Trophoblast cell (in vitro differentiated cells and primary cell): ENCODE measurements around the gene ZNF853.

ENCODE experiments used
- DNase-seq, 2 donors: peaks; one replicate each; pipeline ENCODE4 v3.0.0-alpha.2; 2016
- H2AFZ ChIP-seq: 2 replicates; pipeline ENCODE4 v1.6.1; 2013; ENCODE audit warnings: low read length, moderate library complexity, mild to moderate bottlenecking; ENCODE audit not compliant: insufficient read depth, poor library complexity
- H2AK5ac ChIP-seq: 2 replicates; pipeline ENCODE4 v1.6.1; 2013; ENCODE audit warnings: mild to moderate bottlenecking, low read length
- H2BK120ac ChIP-seq: 2 replicates; pipeline ENCODE4 v1.6.1; 2013; ENCODE audit warnings: low read length, mild to moderate bottlenecking, moderate library complexity; ENCODE audit not compliant: insufficient read depth, poor library complexity
- H2BK12ac ChIP-seq: 2 replicates; pipeline ENCODE4 v1.6.1; 2013; ENCODE audit warnings: mild to moderate bottlenecking, low read length, moderate library complexity
- H2BK5ac ChIP-seq: 2 replicates; pipeline ENCODE4 v1.6.1; 2013; ENCODE audit warnings: low read length, low read depth, moderate library complexity, mild to moderate bottlenecking; ENCODE audit not compliant: poor library complexity
- H3K14ac ChIP-seq: 2 replicates; pipeline ENCODE4 v1.6.1; 2013; ENCODE audit warnings: mild to moderate bottlenecking, low read length
- H3K18ac ChIP-seq: 2 replicates; pipeline ENCODE4 v1.6.1; 2013; ENCODE audit warnings: mild to moderate bottlenecking, low read length
- H3K23ac ChIP-seq: 2 replicates; pipeline ENCODE4 v1.6.1; 2013; ENCODE audit warnings: low read length
- H3K27ac ChIP-seq: 2 replicates; pipeline ENCODE4 v1.5.1; 2013; ENCODE audit warnings: low read depth, mild to moderate bottlenecking, inconsistent platforms, low read length, moderate library complexity
- H3K27me3 ChIP-seq: 2 replicates; pipeline ENCODE4 v1.6.1; 2013; ENCODE audit warnings: inconsistent platforms, mild to moderate bottlenecking, low read length, moderate library complexity; ENCODE audit not compliant: insufficient read depth
- H3K36me3 ChIP-seq, 2 experiments: 1 replicate in 1 of 2; 2 replicates in 1 of 2; pipeline ENCODE4 v1.6.1; 2013; ENCODE audit warnings: low read length in 2 of 2, mild to moderate bottlenecking in 2 of 2, moderate library complexity in 1 of 2; ENCODE audit not compliant: insufficient read depth in 2 of 2, control insufficient read depth in 1 of 2
- H3K4ac ChIP-seq: 2 replicates; pipeline ENCODE4 v1.6.1; 2013; ENCODE audit warnings: low read depth, mild to moderate bottlenecking, low read length, moderate library complexity
- H3K4me1 ChIP-seq, 2 experiments: 1 replicate in 1 of 2; 2 replicates in 1 of 2; pipeline ENCODE4 v1.6.1; 2013; ENCODE audit warnings: low read length in 2 of 2, mild to moderate bottlenecking in 2 of 2, moderate library complexity in 1 of 2; ENCODE audit not compliant: insufficient read depth in 2 of 2, control insufficient read depth in 1 of 2
- H3K4me2 ChIP-seq: 2 replicates; pipeline ENCODE4 v1.6.1; 2013; ENCODE audit warnings: inconsistent platforms, mild to moderate bottlenecking, low read length, moderate library complexity
- H3K4me3 ChIP-seq: 2 replicates; pipeline ENCODE4 v1.5.1; 2013; ENCODE audit warnings: mild to moderate bottlenecking, low read depth, low read length, inconsistent platforms
- H3K79me1 ChIP-seq: one replicate; pipeline ENCODE4 v1.6.1; 2013; ENCODE audit warnings: low read length
- H3K79me2 ChIP-seq: 2 replicates; pipeline ENCODE4 v1.6.1; 2013; ENCODE audit warnings: low read length, mild to moderate bottlenecking; ENCODE audit not compliant: control insufficient read depth, insufficient read depth, poor library complexity
- H3K9ac ChIP-seq: 2 replicates; pipeline ENCODE4 v1.6.1; 2013; ENCODE audit warnings: mild to moderate bottlenecking, low read length
- H3K9me3 ChIP-seq: 2 replicates; pipeline ENCODE4 v1.6.1; 2013; ENCODE audit warnings: low read depth, mild to moderate bottlenecking, control low read depth, inconsistent platforms, low read length; ENCODE audit not compliant: insufficient read depth
- H4K12ac ChIP-seq: 2 replicates; pipeline ENCODE4 v1.6.1; 2013; ENCODE audit warnings: low read depth, mild to moderate bottlenecking, low read length, moderate library complexity
- H4K8ac ChIP-seq: 2 replicates; pipeline ENCODE4 v1.6.1; 2013; ENCODE audit warnings: low read depth, mild to moderate bottlenecking, low read length, moderate library complexity
- H4K91ac ChIP-seq: one replicate; pipeline ENCODE4 v1.6.1; 2013; ENCODE audit warnings: low read depth, mild to moderate bottlenecking, low read length, moderate library complexity
- WGBS: extraction: QIAGEN DNeasy Blood & Tissue Kit; methylation state at CpG from one replicate; pipeline ENCODE4 v1.1.7; 2013; ENCODE audit warnings: missing lambda C conversion rate; ENCODE audit not compliant: insufficient read length, insufficient coverage; ENCODE audit errors: extremely low coverage; 5-methylcytosine and 5-hydroxymethylcytosine counted together

The ZNF853 gene

GRCh38 chr7:6604458-6604857 lies 11.0 kb upstream of the ZNF853 start:
- Histone ChIP-seq H3K79me2 (no peaks in the 10 kb centered on the region), H4K91ac (no peak overlapping the region), H2BK120ac (no peak overlapping the region), H3K9me3 (no peaks in the 10 kb centered on the region), H3K4ac (no peak overlapping the region), H3K79me1 (no peaks in the 10 kb centered on the region), H3K4me1 (no peaks in the 10 kb centered on the region), H3K14ac (no peak overlapping the region), H3K18ac (no peak overlapping the region), H4K8ac (no peak overlapping the region), H3K4me3 (no peak overlapping the region), H3K4me2 (no peak overlapping the region), H2BK5ac (no peak overlapping the region), H4K12ac (no peak overlapping the region), H3K27me3 (no peaks in the 10 kb centered on the region), H2AK5ac (no peak overlapping the region), H2AFZ (no peak overlapping the region), H3K27ac (no peak overlapping the region), H3K23ac (no peak overlapping the region), H3K36me3 (peaks cover 36 to 44% of the 10 kb centered on the region in 2 experiments), H2BK12ac (no peak overlapping the region), H3K9ac (no peak overlapping the region)
- WGBS = no CpG with 5 or more reads among the region's 10 CpGs
- no peak for DNase-seq

GRCh38 chr7:6606866-6607583 lies 8.4 kb upstream of the ZNF853 start:
- no peak overlapping the region for H4K91ac ChIP-seq
- H3K9me3 ChIP-seq = no peaks in the 10 kb centered on the region
- H2AK5ac ChIP-seq = no peak overlapping the region
- WGBS = no CpG with 5 or more reads among the region's 36 CpGs
- H3K4me2 ChIP-seq = no peak overlapping the region
- H3K4ac ChIP-seq = no peak overlapping the region
- no peaks in the 10 kb centered on the region for H3K4me1 ChIP-seq
- H3K27ac ChIP-seq = no peak overlapping the region
- no peaks in the 10 kb centered on the region for H3K79me1 ChIP-seq
- no peak overlapping the region for H3K4me3 ChIP-seq
- no peak overlapping the region for H2BK5ac ChIP-seq
- H3K36me3 ChIP-seq = peaks cover 19 to 30% of the 10 kb centered on the region in 2 experiments
- no peak overlapping the region for H3K14ac ChIP-seq
- H3K9ac ChIP-seq = no peak overlapping the region
- no peak overlapping the region for H4K8ac ChIP-seq
- no peak overlapping the region for H2BK12ac ChIP-seq
- H3K23ac ChIP-seq = no peak overlapping the region
- H3K27me3 ChIP-seq = no peaks in the 10 kb centered on the region
- no peak overlapping the region for H3K18ac ChIP-seq
- no peak overlapping the region for H4K12ac ChIP-seq
- H2BK120ac ChIP-seq = no peak overlapping the region
- no peak for DNase-seq
- no peaks in the 10 kb centered on the region for H3K79me2 ChIP-seq
- no peak overlapping the region for H2AFZ ChIP-seq

- Histone ChIP-seq H4K12ac (no peak overlapping the region), H3K4me1 (no peaks in the 10 kb centered on the region), H3K79me1 (no peaks in the 10 kb centered on the region), H2AK5ac (no peak overlapping the region), H2BK12ac (no peak overlapping the region), H4K8ac (no peak overlapping the region), H4K91ac (no peak overlapping the region), H3K36me3 (peaks cover 14 to 24% of the 10 kb centered on the region in 2 experiments), H3K4me3 (no peak overlapping the region), H3K27ac (no peak overlapping the region), H3K4me2 (no peak overlapping the region), H2BK120ac (no peak overlapping the region), H3K23ac (no peak overlapping the region), H3K9ac (no peak overlapping the region), H2BK5ac (no peak overlapping the region), H2AFZ (no peak overlapping the region), H3K18ac (no peak overlapping the region), H3K79me2 (no peaks in the 10 kb centered on the region), H3K4ac (no peak overlapping the region), H3K9me3 (no peaks in the 10 kb centered on the region), H3K14ac (no peak overlapping the region), H3K27me3 (no peaks in the 10 kb centered on the region)
- no CpG with 5 or more reads among the region's 38 CpGs for WGBS
- DNase-seq = no peak
Measured at GRCh38 chr7:6607651-6608051, 7.8 kb upstream of the ZNF853 start.

- Histone ChIP-seq H3K9ac (no peak overlapping the region), H3K4me1 (no peaks in the 10 kb centered on the region), H3K4ac (no peak overlapping the region), H3K27ac (no peak overlapping the region), H3K79me1 (no peaks in the 10 kb centered on the region), H3K18ac (no peak overlapping the region), H2AFZ (no peak overlapping the region), H3K4me3 (no peak overlapping the region), H4K12ac (no peak overlapping the region), H3K9me3 (no peaks in the 10 kb centered on the region), H4K91ac (no peak overlapping the region), H2BK5ac (no peak overlapping the region), H4K8ac (no peak overlapping the region), H3K79me2 (no peaks in the 10 kb centered on the region), H2AK5ac (no peak overlapping the region), H3K4me2 (no peak overlapping the region), H3K27me3 (no peaks in the 10 kb centered on the region), H3K36me3 (peaks cover 12 to 19% of the 10 kb centered on the region in 2 experiments), H3K14ac (no peak overlapping the region), H2BK12ac (no peak overlapping the region), H3K23ac (no peak overlapping the region), H2BK120ac (no peak overlapping the region)
- DNase-seq = no peak
- no CpG with 5 or more reads among the region's 27 CpGs for WGBS
Measured at GRCh38 chr7:6608081-6608480, 7.3 kb upstream of the ZNF853 start.
